DND-41 (cell line): ENCODE results near the gene MYOM1.

Experiments
- ATAC-seq: fragments of 200-7000 bp; cut with Tn5 transposase; 3 replicates; pipeline ENCODE4 v1.9.1; 2021; ENCODE audit warnings: low read depth; ENCODE audit not compliant: insufficient read depth
- DNase-seq: peaks from one replicate; pipeline ENCODE4 v3.0.0-alpha.2; 2020
- H2AFZ ChIP-seq: 2 replicates; pipeline ENCODE4 v1.6.0; 2012; ENCODE audit warnings: low read depth, low read length
- H3K27ac ChIP-seq: 2 replicates; pipeline ENCODE4 v1.5.1; 2012; ENCODE audit warnings: low read length, inconsistent platforms
- H3K27me3 ChIP-seq: fragments of 200-600 bp; sonication (generic); 2 replicates; pipeline ENCODE4 v1.6.0; 2012; ENCODE audit warnings: low read length, mild to moderate bottlenecking, inconsistent platforms; ENCODE audit not compliant: insufficient read depth, poor library complexity
- H3K36me3 ChIP-seq: 2 replicates; pipeline ENCODE4 v1.5.1; 2012; ENCODE audit warnings: low read length, inconsistent platforms; ENCODE audit not compliant: insufficient read depth
- H3K4me1 ChIP-seq: 2 replicates; pipeline ENCODE4 v1.5.1; 2012; ENCODE audit warnings: mild to moderate bottlenecking, low read length; ENCODE audit not compliant: insufficient read depth
- H3K4me2 ChIP-seq: 2 replicates; pipeline ENCODE4 v1.6.0; 2012; ENCODE audit warnings: mild to moderate bottlenecking, moderate library complexity, low read length, inconsistent platforms; ENCODE audit not compliant: insufficient read depth
- H3K4me3 ChIP-seq, 2 experiments: fragments of 200-600 bp in 1 of 2; shearing (Covaris generic) in 1 of 2; 2 replicates each; pipeline ENCODE4 v1.5.1; 2012 to 2016; ENCODE audit warnings: inconsistent platforms in 2 of 2, low read length in 2 of 2, mild to moderate bottlenecking in 2 of 2, low read depth in 1 of 2, moderate library complexity in 1 of 2
- H3K79me2 ChIP-seq: 2 replicates; pipeline ENCODE4 v1.6.0; 2012; ENCODE audit warnings: low read length, inconsistent platforms; ENCODE audit not compliant: insufficient read depth
- H3K9ac ChIP-seq: 2 replicates; pipeline ENCODE4 v1.6.0; 2012; ENCODE audit warnings: low read depth, mild to moderate bottlenecking, inconsistent platforms, low read length, moderate library complexity
- H3K9me3 ChIP-seq: 2 replicates; pipeline ENCODE4 v1.5.1; 2012; ENCODE audit warnings: low read length, moderate library complexity, mild to moderate bottlenecking, inconsistent platforms; ENCODE audit not compliant: insufficient read depth, severe bottlenecking
- H4K20me1 ChIP-seq: 2 replicates; pipeline ENCODE4 v1.6.0; 2012; ENCODE audit warnings: low read length; ENCODE audit not compliant: insufficient read depth
- EZH2 ChIP-seq: IDR thresholded peaks from 3 replicates; pipeline ENCODE4 v1.6.1; 2012; ENCODE audit warnings: borderline replicate concordance, low read depth, mild to moderate bottlenecking, moderate library complexity, low read length, inconsistent platforms; ENCODE audit not compliant: severe bottlenecking
- TF ChIP-seq, protein P1 (sequence below): IDR thresholded peaks from 2 replicates; pipeline ENCODE4 v1.5.1; 2012; ENCODE audit warnings: borderline replicate concordance, low read length, moderate library complexity, mild to moderate bottlenecking; ENCODE audit not compliant: poor library complexity, severe bottlenecking; ENCODE audit errors: extremely low read depth

Gene MYOM1

DNA sequence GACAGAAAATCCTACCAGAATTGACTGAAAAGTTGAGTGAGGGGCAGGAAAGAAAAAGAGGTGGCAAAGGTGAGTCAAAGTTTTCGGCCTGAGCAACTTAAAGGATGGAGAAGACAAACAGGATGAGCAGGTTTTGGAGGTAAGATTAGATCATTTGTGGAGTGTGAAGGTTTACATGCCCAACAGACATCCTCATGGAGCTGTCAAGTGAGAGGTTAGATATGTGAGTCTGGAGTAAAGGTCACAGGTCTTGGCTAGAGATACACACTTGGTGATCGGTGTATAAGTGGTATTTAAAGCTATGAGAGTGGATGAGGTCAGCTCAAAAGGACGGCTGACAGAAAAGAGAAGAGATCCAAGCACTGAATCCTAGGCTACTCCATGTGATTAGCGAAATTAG lies 16.7 kb upstream of the MYOM1 start:
- H2AFZ ChIP-seq = no peak overlapping the region
- H3K9ac ChIP-seq = no peak overlapping the region
- TF ChIP-seq, protein P1, sequence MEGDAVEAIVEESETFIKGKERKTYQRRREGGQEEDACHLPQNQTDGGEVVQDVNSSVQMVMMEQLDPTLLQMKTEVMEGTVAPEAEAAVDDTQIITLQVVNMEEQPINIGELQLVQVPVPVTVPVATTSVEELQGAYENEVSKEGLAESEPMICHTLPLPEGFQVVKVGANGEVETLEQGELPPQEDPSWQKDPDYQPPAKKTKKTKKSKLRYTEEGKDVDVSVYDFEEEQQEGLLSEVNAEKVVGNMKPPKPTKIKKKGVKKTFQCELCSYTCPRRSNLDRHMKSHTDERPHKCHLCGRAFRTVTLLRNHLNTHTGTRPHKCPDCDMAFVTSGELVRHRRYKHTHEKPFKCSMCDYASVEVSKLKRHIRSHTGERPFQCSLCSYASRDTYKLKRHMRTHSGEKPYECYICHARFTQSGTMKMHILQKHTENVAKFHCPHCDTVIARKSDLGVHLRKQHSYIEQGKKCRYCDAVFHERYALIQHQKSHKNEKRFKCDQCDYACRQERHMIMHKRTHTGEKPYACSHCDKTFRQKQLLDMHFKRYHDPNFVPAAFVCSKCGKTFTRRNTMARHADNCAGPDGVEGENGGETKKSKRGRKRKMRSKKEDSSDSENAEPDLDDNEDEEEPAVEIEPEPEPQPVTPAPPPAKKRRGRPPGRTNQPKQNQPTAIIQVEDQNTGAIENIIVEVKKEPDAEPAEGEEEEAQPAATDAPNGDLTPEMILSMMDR = no peak
- TF ChIP-seq EZH2 = no peak
- H4K20me1 ChIP-seq = no peaks in the 10 kb centered on the region
- no peak overlapping the region for H3K4me2 ChIP-seq
- no peak overlapping the region for H3K27ac ChIP-seq
- no peak for DNase-seq
- no peaks in the 10 kb centered on the region for H3K36me3 ChIP-seq
- H3K79me2 ChIP-seq = no peaks in the 10 kb centered on the region
- no peak overlapping the region for H3K4me3 ChIP-seq
- no peak for ATAC-seq
- peaks cover 3% of the 10 kb centered on the region for H3K9me3 ChIP-seq
- H3K4me1 ChIP-seq = no peaks in the 10 kb centered on the region
- no peaks in the 10 kb centered on the region for H3K27me3 ChIP-seq

DNA sequence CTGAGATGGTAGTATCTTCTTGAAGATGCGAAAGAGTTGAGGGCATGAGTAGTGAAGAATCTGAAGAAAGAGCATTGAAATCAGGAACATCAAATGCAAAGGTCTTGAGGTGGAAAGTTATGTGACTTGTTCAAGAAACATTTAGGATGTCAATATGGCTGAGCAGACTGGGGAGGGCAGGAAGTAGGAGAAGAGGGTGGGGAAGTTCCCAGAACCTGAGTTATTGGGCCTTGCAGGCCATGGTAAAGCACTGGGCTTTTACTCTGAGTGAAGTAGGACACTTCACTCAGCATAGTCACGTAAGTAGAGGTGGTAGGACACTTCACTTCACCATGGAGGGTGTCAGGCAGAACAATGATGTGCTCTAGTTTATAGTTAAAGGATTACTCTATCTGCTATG lies 16.1 kb upstream of the MYOM1 start:
- DNase-seq (no peak), ATAC-seq (no peak)
- Histone ChIP-seq H3K9ac (no peak overlapping the region), H3K36me3 (no peaks in the 10 kb centered on the region), H3K9me3 (no peaks in the 10 kb centered on the region), H3K27ac (no peak overlapping the region), H3K4me3 (no peak overlapping the region), H3K4me2 (no peak overlapping the region), H4K20me1 (no peaks in the 10 kb centered on the region), H3K4me1 (no peaks in the 10 kb centered on the region), H3K27me3 (no peaks in the 10 kb centered on the region), H2AFZ (no peak overlapping the region), H3K79me2 (no peaks in the 10 kb centered on the region)
- TF ChIP-seq, protein P1 = no peak
- TF ChIP-seq EZH2 = no peak

DNA sequence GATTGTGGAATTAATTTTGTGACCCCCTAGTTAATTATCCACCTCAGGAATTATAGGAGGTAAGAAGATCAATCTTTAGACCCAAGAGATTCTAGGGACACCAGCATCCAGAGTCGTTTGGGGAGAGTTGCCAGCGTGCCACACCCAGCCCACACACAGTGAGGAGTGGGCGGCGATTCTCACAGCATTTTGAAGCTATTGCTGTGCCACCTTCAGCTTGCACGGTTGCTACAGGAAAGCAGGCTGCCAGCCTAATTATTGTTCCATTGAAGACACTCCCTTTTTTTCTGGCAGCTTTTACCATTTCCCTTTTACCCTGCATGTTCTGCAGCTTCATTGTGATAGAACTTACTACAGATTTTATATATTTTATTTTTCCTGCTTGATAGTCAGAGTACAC lies 14.7 kb upstream of the MYOM1 start:
- Histone ChIP-seq H3K9ac (no peak overlapping the region), H3K79me2 (no peaks in the 10 kb centered on the region), H4K20me1 (no peaks in the 10 kb centered on the region), H3K4me2 (no peak overlapping the region), H3K27ac (no peak overlapping the region), H3K27me3 (no peaks in the 10 kb centered on the region), H2AFZ (no peak overlapping the region), H3K4me1 (no peaks in the 10 kb centered on the region), H3K9me3 (no peaks in the 10 kb centered on the region), H3K36me3 (no peaks in the 10 kb centered on the region), H3K4me3 (no peak overlapping the region)
- no peak for TF ChIP-seq EZH2
- TF ChIP-seq, protein P1 = no peak
- no peak for ATAC-seq
- DNase-seq = no peak
